GM21381 (cell line): ENCODE measurements around the gene PIAS1.
"Not testable (repeated sequence)": the region's sequence is repeated elsewhere in the genome, so short reads cannot be mapped to it uniquely, and the experiment has no call there.

Experiments used
- ATAC-seq: cut with Tn5 transposase; IDR thresholded peaks from one replicate; pipeline ENCODE4 v1.9.1; 2021; ENCODE audit warnings: mild to moderate bottlenecking, moderate library complexity; ENCODE audit not compliant: unreplicated experiment

PIAS1 gene

GRCh38 chr15:68053701-68054627, at the start of gene PIAS1:
Gene PIAS1, plus strand, starts transcription at chr15:68054315. Its CDS starts 12 bp downstream, at chr15:68054327.
- ATAC-seq: peak; percentile 85

GRCh38 chr15:68007642-68008041, 46.5 kb upstream of the PIAS1 start:
- ATAC-seq: not testable (repeated sequence)

GRCh38 chr15:68010361-68011153, 43.6 kb upstream of the PIAS1 start:
- ATAC-seq: no peak

DNA sequence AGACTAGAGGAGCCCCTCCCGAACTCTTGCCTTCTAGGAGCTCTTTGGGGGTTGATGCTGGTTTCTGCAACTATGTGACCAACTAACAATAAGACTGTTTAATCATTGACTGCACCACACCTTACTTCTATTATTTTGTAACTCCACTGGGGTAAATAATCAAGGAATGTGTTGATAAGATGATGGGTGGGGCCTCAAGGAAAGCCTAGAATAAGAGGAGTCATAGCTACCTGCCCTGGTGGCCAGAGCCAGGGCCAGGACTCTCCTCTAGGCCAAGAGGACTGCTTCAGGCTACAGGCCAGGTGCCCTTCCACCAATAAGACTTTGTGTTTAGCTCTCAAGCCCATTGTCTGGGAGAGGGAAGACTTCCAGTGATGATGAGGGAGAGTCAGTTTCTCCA, 41.2 kb upstream of the PIAS1 start:
- no peak for ATAC-seq

- ATAC-seq: no peak
Observed at GRCh38 chr15:68014219-68014618, 39.9 kb upstream of the PIAS1 start.

- ATAC-seq: no peak
Observed at GRCh38 chr15:68015244-68015643, 38.9 kb upstream of the PIAS1 start.

DNA sequence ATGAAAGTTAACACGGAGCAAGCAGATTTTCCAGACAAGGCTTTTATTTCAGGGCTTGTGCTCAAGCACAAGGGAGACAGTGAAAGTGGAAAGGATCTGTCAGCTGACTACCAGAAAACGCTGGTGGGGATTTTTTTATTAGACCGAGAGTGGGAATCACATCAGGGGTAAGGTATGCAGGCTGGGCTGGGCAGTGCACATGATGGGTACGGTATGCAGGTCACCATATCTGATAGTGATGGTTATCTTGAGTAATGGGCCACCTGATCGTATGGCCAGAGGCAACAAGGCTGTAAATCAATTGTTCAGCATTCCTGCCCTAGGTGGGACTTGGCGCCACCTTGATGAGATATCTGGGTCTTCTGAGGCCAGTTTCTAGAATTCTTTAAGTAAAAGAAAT, 36.9 kb upstream of the PIAS1 start:
- no peak for ATAC-seq

DNA sequence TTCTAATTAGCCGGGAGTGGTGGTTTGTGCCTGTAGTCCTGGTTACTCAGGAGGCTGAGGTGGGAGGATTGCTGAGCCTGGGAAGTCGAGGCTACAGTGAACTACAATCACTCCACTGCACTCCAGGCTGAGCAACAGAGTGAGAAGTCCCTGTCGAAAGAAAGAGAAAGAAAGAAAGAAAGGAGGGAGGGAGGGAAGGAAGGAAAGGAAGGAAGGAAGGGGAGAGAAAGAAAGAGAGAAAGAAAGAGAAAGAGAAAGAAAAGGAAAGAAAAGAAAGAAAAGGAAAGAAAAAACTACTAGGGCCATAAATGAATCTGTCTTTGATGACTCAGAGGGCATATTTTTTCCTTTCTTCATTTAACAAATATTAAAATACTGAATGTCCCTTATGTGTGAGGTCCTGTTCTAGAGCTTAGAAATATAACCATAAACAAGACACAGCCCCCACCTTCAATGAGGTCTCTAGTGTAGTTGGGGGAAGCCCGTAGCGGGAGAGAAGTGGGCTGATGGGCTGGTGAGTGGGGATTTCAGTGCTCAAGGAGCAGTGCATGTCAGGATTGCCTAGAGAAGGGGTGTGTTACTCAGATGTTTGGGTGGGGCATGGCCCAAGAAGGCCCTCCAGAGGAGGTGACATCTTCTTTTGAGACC, 35.2 kb upstream of the PIAS1 start:
- ATAC-seq: no peak

DNA sequence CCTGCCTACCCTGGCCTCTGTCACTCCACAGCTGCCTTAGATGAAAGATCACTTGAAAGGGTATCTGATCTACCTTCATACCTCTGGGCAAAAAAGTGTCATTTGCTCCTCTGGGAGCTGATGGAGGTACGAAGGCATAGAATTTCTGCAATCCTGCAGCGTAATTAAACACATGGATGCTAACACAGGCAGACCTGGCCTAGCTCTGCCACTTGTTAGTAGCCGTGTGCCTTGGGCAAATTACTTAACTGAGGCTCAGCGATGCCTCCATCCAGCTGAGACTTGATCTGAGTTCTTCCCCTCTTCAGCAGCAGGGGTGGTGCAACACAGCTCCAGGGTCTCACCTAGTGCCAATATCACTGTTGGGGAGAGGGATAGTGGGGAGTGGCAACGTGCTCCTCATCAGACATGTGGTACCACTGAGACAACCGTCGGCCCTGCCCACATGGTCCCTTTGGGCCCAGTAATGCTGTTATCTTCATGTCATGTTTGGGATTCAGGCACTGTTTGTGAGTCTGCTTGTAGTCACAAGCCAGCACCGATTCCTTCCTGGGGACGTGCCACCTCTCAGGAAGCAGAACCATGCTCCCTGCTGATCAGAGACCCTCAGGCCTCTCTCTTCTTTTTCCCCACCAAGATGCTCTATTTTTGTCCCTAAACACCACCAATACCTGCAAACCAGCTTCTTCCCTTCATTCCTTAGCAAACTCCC, 34.1 kb upstream of the PIAS1 start:
- ATAC-seq: no peak

GRCh38 chr15:68020685-68021084, 33.4 kb upstream of the PIAS1 start:
- ATAC-seq: no peak

GRCh38 chr15:68022061-68022460, 32.1 kb upstream of the PIAS1 start:
- no peak for ATAC-seq

GRCh38 chr15:68023307-68024101, 30.6 kb upstream of the PIAS1 start:
- no peak for ATAC-seq

DNA sequence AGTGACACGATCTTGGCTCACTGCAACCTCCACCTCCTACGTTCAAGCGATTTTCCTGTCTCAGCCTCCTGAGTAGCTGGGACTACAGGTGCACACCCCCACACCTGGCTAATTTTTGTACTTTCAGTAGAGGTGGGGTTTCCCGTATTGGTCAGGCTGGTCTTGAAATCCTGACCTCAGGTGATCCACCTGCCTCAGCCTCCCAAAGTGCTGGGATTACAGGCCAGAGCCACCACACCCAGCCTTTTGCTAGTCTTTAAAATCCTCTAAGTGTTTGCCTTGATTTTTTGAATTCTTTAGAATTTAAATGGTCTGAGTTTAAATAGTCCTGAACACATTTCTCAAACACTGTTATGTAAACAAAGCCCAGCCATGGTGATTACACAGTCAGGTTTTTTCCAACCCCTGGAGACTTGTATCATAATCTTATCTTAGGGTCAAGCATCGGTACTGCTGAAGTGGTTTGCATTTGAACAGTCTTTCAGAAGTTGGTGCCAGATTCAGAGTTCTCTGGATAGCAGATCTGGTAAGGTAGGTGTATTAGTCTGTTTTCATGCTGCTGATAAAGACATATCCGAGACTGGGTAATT, 28.2 kb upstream of the PIAS1 start:
- no peak for ATAC-seq

DNA sequence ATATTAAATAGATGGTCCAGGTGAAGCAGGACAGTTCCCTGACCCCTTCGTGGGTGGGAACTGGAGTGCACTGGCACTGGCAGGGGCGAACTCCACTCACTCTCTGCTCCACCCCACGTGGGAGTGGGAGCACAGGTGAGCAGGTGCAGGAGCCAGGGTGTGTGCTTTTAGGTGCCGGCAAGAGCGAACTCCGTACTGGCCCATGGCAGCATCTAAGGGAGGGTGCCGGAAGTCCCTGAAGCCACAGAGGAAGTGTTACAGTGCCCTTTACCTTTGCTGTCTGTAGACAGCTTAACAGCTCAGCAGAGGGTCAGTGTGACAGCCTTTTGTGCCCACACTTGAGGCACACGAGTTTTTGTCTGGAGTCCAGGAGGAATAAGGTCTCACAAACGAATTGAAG, 26.7 kb upstream of the PIAS1 start:
- no peak for ATAC-seq

GRCh38 chr15:68028137-68028887, 25.8 kb upstream of the PIAS1 start:
- no peak for ATAC-seq

DNA sequence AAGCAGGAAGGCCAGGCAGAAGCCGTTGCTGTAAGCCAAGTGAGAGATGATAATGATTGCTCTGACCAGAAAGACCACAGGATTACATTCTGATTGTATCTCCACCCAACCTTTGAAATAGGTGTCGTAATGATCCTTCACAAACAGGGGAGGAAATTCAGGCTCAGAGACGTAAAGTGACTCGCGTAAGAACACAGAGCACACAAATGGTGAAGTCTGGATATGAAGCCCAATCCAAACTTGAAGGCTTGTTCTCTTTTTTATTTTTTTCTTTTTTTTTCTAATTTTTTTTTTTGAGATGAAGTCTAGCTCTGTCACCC, 25.3 kb upstream of the PIAS1 start:
- ATAC-seq: no peak

DNA sequence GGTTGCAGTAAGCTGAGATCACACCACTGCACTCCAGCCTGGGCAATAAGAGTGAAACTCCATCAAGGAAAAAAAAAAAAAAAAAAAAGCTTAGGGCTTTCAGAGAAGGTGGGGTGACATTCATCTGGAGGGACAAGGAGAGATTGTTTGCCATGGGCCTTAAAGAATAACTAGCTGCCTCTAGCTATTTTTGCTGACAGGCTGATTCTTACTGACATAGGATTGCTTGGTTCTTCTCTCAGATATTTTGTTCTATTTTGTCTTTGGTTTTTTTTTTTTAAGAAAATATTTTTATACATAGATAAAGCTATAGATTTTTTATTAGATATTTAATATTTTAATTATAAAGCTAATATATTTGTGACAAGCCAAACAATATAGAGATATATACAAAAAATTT, 24.2 kb upstream of the PIAS1 start:
- no peak for ATAC-seq

GRCh38 chr15:68031404-68031803, 22.7 kb upstream of the PIAS1 start:
- ATAC-seq: no peak

- ATAC-seq: peak; percentile 69
Observed at GRCh38 chr15:68032672-68033071, 21.4 kb upstream of the PIAS1 start.
